ENCODE results near the gene TOB1.

Gene TOB1

GRCh38 chr17:50884439-50885311 is 18.5 kb upstream of the TOB1 start:
- Histone ChIP-seq H3K4me3 (replicated peaks; ENCODE audit: low read depth, low read length) (no peak overlapping the region), H3K27me3 (replicated peaks; ENCODE audit: control insufficient read depth, insufficient read depth, low read length) (peaks cover 1% of the 10 kb centered on the region; the same call in 1 of the 2 replicates), H3K36me3 (ENCODE audit: control insufficient read depth, insufficient read depth, low read length) (no peaks in the 10 kb centered on the region)
- TF ChIP-seq, protein P1, sequence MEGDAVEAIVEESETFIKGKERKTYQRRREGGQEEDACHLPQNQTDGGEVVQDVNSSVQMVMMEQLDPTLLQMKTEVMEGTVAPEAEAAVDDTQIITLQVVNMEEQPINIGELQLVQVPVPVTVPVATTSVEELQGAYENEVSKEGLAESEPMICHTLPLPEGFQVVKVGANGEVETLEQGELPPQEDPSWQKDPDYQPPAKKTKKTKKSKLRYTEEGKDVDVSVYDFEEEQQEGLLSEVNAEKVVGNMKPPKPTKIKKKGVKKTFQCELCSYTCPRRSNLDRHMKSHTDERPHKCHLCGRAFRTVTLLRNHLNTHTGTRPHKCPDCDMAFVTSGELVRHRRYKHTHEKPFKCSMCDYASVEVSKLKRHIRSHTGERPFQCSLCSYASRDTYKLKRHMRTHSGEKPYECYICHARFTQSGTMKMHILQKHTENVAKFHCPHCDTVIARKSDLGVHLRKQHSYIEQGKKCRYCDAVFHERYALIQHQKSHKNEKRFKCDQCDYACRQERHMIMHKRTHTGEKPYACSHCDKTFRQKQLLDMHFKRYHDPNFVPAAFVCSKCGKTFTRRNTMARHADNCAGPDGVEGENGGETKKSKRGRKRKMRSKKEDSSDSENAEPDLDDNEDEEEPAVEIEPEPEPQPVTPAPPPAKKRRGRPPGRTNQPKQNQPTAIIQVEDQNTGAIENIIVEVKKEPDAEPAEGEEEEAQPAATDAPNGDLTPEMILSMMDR (IDR thresholded peaks at IDR 0.05; ENCODE audit: insufficient read depth, low read length, poor library complexity, severe bottlenecking): no peak
- no peak for DNase-seq (ENCODE audit: extremely low read depth, insufficient read length)

GRCh38 chr17:50883850-50884438 is 17.8 kb upstream of the TOB1 start:
- Histone ChIP-seq H3K27me3 (replicated peaks; ENCODE audit: control insufficient read depth, insufficient read depth, low read length) (peaks cover 1% of the 10 kb centered on the region; the same call in 1 of the 2 replicates), H3K36me3 (ENCODE audit: control insufficient read depth, insufficient read depth, low read length) (no peaks in the 10 kb centered on the region), H3K4me3 (replicated peaks; ENCODE audit: low read depth, low read length) (no peak overlapping the region)
- TF ChIP-seq, protein P1 (IDR thresholded peaks at IDR 0.05; ENCODE audit: insufficient read depth, low read length, poor library complexity, severe bottlenecking): no peak
- DNase-seq (ENCODE audit: extremely low read depth, insufficient read length): no peak

GRCh38 chr17:50882851-50883250 is 16.7 kb upstream of the TOB1 start:
- no peak overlapping the region for H3K4me3 ChIP-seq (replicated peaks; ENCODE audit: low read depth, low read length)
- H3K36me3 ChIP-seq (ENCODE audit: control insufficient read depth, insufficient read depth, low read length): no peaks in the 10 kb centered on the region
- TF ChIP-seq, protein P1 (IDR thresholded peaks at IDR 0.05; ENCODE audit: insufficient read depth, low read length, poor library complexity, severe bottlenecking): no peak
- DNase-seq (ENCODE audit: extremely low read depth, insufficient read length): no peak
- no peaks in the 10 kb centered on the region for H3K27me3 ChIP-seq (replicated peaks; ENCODE audit: control insufficient read depth, insufficient read depth, low read length)

DNA sequence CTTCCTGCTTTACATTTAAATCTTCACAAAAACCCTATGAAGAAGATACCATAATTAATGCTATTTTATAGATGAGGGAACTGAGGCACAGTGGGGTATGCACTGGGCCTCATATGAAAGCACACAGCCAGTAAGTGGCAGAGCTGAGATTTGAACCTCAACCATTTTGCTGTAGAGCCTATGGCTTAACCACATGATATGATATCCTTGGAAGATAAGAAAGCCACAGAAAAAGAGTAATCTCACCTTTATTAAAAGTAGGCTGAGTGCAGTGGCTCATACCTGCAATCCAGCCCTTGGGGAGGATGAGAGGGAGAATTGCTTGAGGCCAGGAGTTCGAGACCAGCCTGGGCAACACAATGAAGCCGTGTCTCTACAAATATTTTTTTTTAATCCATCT is 15.0 kb upstream of the TOB1 start:
- TF ChIP-seq, protein P1 (IDR thresholded peaks at IDR 0.05; ENCODE audit: insufficient read depth, low read length, poor library complexity, severe bottlenecking): no peak
- no peak overlapping the region for H3K4me3 ChIP-seq (replicated peaks; ENCODE audit: low read depth, low read length)
- DNase-seq (ENCODE audit: extremely low read depth, insufficient read length): no peak
- no peaks in the 10 kb centered on the region for H3K27me3 ChIP-seq (replicated peaks; ENCODE audit: control insufficient read depth, insufficient read depth, low read length)
- no peaks in the 10 kb centered on the region for H3K36me3 ChIP-seq (ENCODE audit: control insufficient read depth, insufficient read depth, low read length)

GRCh38 chr17:50879086-50879485 is 12.9 kb upstream of the TOB1 start:
- H3K27me3 ChIP-seq (replicated peaks; ENCODE audit: control insufficient read depth, insufficient read depth, low read length): no peaks in the 10 kb centered on the region
- H3K4me3 ChIP-seq (replicated peaks; ENCODE audit: low read depth, low read length): no peak overlapping the region
- DNase-seq (ENCODE audit: extremely low read depth, insufficient read length): no peak
- TF ChIP-seq, protein P1 (IDR thresholded peaks at IDR 0.05; ENCODE audit: insufficient read depth, low read length, poor library complexity, severe bottlenecking): no peak
- H3K36me3 ChIP-seq (ENCODE audit: control insufficient read depth, insufficient read depth, low read length): no peaks in the 10 kb centered on the region
